Dermis microvascular lymphatic vessel endothelial cell (primary cell): ENCODE results near the gene LMF2. TPM values are rescaled to one million over a fixed set of nuclear protein-coding genes. Genes with fewer than 3 reads are reported as not detected.
"Not testable (repeated sequence)": the region's sequence is repeated elsewhere in the genome, so short reads cannot be mapped to it uniquely, and the experiment has no call there.

Experiments used
- DNase-seq, 2 donors: peaks; one replicate each; pipeline versions ENCODE4 v3.0.0 to v3.0.0-alpha.2; 2010; ENCODE audit warnings: low read depth in 2 of 2
- total RNA-seq: library from RNA; depleted of rRNA; stranded (reverse); fragments of >200 nt; gene quantifications from 2 replicates; pipeline ENCODE4 v1.2.1, GENCODE V29; 2014

The LMF2 gene, protein sequence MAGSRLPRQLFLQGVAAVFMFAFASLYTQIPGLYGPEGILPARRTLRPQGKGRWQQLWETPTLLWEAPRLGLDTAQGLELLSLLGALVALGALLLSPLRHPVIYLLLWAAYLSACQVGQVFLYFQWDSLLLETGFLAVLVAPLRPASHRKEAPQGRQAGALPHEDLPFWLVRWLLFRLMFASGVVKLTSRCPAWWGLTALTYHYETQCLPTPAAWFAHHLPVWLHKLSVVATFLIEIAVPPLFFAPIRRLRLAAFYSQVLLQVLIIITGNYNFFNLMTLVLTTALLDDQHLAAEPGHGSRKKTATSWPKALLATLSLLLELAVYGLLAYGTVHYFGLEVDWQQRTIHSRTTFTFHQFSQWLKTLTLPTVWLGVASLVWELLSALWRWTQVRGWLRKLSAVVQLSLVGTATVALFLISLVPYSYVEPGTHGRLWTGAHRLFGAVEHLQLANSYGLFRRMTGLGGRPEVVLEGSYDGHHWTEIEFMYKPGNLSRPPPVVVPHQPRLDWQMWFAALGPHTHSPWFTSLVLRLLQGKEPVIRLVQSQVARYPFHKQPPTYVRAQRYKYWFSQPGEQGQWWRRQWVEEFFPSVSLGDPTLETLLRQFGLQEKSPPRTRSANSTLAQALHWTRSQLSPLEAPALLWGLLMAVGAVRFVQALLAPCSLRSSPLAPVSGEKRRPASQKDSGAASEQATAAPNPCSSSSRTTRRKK
- 18.4 and 32.6 TPM in 2 replicates for total RNA-seq

DNA sequence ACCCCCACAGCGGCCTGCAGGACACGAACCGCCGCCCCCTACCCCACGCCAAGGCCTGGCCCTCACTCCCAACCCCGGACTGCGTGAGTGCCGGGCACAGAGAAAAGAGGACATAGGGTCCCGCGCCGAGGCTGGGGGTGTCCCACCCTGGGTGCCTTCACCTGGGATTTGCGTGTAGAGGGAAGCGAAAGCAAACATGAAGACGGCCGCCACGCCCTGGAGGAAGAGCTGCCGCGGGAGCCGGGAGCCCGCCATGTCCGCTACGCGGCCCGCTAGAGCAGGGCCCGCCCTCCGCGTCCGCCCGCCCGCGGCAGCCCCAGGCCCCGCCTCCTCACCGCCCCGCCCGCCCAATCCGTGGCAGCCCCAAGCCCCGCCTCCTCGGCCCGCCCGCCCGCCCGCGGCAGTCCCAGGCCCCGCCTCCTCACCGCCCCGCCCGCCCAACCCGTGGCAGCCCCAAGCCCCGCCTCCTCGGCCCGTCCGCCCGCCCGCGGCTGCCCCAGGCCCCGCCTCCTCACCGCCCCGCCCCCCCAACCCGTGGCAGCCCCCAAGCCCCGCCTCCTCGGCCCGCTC, at the start of gene LMF2:
LMF2 (minus strand) TSS at position 282 of the 570 bp plus-strand sequence; CDS start at position 255, 27 bp downstream.
- peak in 1 of 2 donors; percentile 33 for DNase-seq

DNA sequence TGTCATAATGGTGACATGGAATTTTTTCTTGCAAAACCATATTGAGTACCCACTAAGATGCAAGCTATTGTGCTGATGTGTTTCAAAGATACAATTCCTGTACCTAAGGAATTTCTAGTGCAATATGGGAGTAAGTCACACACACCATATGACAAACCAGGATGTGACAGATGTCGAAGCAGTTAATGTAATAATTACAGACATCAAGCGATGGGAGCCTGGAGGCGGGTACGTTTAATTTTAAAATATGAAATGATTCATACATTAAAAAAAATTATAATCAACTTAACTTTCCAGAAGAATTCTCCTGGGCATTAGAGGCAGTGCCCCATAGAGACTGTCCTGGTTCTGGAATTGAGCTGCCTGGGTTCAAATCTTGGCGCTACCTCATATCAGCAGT, 49.2 kb upstream of the LMF2 start:
- no peak for DNase-seq

DNA sequence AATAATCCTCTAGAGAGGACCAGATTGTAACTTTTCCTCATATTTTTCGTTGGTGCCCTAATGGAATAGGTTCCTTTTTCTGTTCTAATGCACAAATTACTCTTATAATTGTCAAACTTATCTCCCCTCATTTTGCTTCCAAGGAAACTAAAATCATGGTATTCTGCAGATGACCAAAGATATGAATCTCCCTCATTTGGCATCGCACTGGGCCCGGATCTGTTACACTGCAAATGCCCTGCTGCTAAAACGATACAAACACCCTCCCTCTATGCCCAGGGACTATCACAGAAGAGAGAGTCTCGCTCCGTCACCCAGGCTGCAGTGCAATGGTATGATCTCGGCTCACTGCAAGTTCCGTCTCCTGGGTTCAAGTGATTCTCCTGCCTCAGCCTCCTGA, 45.8 kb upstream of the LMF2 start:
- no peak for DNase-seq

DNA sequence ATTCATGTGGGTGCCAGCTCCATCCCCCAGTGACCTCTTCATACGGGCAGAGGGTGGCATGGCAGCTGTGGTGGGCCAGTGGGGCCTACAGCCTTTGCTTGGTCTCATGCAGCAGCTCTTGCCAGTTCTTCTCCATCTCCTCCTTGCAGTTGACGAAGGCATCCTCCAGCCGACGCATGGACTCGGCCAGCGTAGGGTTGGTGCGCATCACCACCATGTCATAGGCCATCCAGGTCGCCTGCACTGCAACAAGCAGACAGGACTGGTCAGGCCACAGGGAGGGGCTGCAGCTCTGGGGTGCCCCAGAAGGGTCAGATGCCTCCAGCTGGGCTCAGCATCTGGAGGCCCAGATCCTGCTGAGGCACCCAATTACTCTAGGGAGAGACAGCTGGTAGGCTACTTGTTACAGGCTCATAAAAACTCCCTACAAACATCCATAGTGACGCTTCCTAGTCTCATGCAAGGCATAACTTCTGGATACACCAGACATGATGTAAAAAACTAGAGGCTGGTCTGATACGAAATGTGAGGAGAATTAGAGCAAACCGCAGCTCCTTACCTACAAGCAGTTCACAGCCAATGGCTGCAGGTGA, 43.8 kb upstream of the LMF2 start:
- DNase-seq: no peak

DNA sequence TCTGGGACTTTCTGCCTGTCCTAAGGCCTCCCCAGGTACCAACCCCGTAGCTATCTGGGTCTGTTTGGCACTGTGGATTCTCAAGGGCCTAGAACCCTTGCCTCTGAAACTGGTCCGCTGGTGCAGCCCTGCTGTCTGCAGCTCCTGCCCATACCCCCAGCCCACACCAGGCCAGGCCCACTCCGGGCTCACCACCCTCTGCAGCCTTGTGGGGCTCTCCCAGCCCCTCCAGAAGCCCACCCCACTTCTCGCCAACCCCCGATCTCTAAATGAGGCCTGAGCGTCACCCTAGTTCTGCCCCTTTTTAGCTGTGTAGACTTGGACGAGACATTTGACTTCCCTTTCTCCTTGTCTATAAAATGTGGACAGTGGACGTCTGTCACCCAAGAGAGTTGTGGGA, 42.9 kb upstream of the LMF2 start:
- DNase-seq: no peak

DNA sequence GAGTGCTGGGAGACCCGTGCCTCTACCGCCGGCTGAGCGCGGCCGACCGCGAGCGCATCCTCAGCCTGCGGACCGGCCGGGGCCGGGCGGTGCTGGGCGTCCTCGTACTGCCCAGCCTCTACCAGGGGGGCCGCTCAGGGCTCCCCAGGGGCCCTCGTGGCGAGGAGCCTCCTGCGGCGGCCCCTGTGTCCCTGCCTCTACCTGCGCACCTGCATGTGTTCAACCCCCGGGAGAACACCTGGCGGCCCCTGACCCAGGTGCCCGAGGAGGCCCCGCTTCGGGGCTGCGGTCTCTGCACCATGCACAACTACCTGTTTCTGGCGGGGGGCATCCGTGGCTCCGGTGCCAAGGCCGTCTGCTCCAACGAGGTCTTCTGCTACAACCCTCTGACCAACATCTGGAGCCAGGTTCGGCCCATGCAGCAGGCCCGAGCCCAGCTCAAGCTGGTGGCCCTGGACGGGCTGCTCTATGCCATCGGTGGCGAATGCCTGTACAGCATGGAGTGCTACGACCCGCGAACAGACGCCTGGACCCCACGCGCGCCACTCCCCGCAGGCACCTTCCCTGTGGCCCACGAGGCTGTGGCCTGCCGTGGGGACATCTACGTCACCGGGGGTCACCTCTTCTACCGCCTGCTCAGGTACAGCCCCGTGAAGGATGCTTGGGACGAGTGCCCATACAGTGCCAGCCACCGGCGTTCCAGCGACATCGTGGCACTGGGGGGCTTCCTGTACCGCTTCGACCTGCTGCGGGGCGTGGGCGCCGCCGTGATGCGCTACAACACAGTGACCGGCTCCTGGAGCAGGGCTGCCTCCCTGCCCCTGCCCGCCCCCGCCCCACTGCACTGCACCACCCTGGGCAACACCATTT, 41.7 kb upstream of the LMF2 start:
- no peak for DNase-seq

DNA sequence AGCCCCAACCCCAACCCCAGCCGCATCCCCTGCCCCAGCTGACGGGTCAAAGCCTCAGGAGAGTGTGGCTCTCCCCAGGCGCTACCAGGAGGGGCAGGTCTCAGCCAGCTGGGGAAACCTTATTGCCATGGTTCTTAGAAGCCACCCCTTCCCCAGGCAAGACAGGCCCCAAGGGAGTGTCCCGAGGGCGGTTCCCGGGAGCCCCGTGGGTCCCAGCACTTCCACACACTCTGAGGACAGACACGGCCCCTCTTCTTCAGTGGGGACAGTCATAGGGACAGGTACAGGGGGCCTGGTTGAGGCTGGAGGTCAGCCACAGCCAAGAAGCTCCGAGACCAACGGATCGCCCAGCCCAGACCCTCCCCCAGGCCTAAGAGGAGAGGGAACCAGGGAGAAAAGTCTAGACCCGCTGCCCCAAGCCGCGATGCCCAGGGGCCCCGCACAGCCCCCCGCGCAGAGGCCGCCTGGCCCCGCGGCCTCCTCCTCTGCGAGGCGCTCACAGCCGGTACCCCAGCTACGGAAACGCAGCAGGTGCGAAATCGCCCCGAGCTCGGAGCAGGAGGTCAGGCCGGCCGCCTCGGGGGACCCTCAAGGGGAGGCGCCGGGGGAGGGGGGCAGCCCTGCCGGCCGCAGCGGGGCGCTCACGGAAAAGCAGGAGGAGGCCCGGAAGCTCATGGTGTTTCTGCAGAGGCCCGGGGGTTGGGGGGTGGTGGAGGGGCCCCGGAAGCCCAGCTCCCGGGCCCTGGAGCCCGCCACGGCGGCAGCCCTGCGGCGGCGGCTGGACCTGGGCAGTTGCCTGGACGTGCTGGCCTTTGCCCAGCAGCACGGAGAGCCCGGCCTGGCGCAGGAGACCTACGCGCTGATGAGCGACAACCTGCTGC, 40.8 kb upstream of the LMF2 start:
- DNase-seq: no peak

DNA sequence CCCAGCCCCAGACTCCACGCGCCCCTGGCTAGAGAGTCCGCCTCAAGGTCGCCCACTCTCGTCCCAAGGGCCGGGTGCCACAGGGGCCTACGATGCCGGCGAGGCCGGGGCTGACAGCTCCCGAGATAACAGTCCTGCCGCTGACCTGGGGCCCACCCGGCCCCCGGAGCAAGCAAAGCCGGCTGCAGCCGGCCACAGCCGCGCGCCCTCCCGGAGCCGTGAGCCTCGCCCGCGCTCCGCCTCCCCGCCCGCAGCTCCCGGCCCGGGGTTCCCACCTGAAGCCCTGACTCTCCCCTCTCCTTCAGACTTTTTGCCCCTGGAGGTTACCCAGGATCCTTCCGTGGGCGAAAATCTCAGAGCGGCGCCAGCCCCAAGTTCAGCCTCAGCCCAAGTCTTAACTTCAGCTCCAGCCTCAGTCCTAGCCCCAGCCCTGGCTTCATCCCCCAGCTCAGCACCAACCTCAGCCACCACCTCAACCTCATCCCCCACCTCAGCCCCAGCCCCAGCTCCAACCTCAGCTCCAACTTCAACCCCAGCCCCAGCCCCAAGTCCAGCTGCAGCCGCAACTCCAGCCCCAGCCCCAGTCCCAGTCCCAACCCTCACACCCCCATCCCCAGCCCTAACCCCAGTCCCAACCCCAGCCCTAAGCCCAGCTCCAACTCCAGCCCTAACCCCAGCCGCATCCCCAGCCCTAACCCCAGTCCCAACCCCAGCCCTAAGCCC, 39.9 kb upstream of the LMF2 start:
- DNase-seq: no peak

DNA sequence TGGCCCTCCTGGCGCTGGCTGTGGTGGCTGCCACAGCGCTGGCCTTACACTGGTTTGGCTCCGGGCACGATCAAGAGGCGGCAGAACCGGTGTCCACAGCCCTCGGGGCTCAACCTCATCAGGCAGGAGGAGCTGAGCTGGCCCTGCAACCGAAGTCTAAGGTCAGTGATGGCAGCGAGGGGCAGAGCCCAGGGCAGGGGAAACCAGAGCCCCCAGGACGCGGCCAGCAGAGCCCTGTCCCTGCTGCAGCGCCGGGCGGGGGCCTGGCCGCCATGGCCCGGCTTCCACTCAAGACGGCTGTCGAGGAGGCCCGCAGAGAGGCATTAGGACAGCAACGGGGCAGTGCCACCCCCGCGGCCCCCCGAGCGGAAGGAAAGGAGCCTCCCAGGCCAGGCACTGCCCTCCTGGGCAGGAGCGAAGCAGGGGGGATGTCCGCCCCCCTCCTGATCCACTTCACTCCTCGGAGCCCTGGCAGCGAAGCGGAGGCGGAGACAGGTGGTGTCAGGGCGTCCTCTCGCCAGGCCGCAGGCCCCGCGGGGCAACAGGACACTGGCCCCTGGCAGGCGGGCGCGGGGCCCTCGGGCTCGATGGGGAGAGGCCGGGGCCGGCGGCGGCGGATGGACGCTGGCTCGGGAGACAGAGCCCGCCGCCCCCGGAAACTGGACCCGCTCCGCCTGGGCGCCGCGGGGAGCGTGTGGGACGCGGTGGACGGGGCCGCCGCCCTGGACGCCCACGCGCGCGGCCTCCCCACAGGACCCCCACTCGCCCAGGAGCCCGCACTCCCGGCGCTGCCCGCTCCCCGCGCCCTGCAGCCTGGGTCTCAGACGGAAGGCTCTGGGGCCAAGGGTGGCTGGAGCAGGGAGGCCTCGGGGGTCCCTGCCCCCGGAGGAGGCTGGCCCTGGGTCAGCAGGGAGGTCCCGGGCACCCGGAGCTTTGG, 39.1 kb upstream of the LMF2 start:
- DNase-seq: no peak

DNA sequence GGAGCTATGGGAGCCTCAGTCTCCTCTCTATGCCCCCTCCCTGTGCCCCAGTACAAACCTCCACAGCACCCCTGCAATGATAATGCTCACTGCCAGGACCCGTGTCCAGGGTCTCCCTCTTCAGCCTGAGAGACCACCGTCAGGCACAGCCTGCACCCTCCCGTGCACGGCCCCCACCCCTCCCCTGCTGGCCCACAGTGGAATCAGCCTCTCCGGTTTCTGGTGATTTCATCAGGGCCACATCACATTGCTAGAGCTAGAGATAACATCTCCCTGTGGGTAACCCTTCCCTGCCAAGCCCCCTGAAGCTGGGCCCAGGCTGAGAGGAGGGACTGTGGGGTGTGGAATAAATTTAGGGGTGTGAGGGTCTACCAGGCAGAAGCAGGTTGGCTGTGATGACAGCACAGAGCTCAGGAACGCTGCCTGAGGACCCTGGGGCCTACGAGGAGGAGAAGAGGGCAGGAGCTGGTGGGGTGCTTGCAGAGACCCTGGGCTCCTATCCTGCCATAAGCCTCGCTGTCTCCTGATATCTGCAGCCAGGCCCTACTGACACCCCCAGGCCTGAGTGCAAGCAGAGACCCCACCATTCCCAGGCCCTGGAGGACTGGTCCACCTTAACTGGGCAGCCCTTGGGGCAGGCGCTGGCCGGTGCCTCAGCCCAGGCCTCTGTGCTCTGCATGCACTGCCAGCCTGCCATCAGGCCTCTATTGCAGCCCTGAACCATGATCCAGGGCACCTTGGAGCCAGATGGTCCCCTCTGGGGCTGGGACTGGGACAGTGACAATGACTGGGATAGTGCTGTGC, 38.2 kb upstream of the LMF2 start, which contains the start of gene KLHDC7B:
KLHDC7B (plus strand) TSS at position 378 of the 804 bp plus-strand sequence; CDS start at position 723, 345 bp downstream.
- no peak for DNase-seq

DNA sequence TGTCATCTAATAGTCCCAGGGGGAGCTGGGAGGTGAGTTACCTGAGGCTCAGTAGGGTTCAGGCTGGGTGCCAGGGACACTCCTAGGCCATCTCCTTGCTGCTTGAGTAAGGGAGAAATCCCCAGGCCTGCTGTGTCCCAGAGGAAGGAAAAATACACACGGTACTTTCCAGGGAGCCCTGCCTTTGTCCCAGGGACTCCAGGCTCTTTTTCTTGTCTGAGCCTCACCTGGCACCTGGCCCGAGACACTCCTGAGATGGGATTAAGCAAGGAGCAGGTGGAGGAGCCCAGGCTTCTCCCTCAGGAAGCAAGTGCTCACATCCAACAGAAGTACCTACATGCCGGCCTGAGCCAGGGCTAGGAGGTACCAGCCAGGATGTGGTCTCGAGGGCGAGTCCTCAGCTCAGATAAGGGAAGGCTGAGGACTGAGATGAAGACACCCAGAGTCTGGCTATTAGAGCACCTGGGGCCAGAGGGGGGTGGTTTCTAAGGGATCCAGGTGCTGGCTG, 37.3 kb upstream of the LMF2 start:
- DNase-seq: no peak

DNA sequence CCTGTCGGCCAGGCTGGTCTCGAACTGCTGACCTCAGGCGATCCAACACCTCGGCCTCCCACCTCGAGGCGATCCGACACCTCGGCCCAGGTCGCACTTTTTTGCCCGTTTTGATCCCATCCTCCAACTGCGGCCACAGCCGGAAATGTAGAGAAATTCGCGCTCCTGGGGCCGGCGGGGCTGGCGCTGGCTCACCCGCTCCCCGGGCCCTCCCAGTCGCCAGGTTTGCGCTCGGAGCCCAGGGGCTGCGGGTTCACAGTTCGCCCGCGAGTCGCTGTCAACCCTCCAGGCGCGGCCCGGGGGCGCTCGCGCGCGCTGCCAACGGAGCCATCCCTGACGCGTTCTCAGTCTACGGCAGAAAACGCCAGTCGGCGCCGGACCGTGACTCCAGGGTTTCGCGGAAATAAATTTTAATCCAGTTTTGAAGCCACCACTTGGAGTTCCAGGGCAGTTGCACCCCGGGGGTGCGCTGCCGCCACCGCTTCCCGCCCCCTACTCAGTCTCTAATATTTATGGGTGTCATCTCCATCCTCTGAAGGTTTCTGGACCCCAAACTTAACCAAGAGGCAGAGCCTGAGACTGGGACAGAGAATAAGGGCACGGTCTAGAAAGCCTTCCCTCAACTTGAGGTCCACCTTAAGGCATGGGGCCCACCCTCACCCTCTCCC, 36.7 kb upstream of the LMF2 start:
- peak in 1 of 2 donors; percentile 72 for DNase-seq

DNA sequence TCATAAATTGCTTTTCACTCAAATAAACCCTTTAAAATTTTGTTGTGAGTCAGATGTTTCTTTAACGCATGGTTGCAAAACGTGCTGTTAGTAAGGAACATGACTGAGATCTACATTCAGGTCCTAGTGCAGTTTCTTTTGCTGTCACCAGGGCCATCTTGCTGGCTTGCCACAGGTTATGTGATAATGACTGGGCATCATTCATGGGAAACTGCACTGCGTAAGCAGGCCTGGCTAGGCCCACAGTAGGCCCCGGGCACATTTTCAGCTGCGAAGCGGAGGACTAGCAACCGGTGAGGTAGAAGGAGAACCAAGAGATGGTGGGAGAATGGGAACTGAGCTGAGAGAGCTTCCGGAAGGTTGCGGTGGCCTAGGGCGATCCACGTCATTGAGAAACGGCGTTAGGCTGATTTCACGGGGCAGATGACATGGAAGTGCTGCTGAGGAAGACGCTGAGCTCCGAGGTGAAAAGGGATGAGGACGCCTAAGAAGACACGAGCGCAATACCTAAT, 35.0 kb upstream of the LMF2 start:
- no peak for DNase-seq

DNA sequence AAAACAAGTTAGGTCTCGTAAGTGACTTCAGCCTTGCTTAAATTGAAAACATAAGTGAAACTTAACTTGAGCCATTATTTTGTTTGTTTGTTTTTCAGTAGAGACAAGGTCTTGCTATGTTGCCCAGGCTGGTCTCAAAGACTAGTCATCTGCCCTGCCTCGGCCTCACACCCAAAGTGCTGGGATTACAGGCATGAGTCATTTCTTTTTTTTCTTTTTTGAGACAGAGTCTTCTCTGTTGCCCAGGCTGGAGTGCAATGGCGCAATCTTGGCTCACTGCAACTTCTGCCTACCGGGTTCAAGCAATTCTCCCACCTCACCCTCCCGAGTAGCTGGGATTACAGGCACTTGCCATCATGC, 34.1 kb upstream of the LMF2 start:
- DNase-seq: not testable (repeated sequence)

DNA sequence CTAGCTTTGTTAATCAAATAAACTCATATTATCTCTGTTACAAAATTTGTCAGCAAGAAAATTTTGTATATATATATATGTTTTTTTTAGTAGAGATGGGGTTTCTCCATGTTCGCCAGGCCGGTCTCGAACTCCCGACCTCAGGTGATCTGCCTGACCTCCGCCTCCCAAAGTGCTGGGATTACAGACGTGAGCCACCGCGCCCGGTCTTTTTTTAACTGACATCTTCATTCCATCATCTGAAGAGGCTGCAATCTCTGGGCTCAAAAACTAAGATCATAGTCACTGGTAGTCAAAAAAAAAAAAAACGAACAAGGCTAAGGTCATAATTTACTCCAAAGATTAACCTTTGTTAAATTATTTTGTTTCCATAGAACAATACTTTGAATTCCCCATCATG, 32.9 kb upstream of the LMF2 start:
- no peak for DNase-seq

DNA sequence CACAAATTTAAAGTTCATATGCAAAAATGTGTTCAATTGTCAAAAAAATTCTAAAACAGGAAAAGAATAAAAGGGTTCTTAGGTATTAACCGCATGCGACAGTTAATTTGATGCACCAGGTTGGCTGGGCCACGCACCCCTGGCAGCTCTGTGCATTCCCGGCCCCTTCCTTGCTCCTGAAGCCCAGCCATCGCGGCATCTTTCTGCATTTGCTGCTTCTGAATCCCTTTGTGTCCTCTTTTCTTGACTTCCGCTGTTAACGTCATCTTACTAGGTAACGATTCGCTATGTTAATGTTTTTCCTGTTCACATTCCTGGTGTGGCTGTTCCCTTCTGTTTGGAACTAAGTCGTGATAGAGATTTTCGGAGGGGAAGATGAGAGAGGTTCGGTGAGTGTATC, 30.3 kb upstream of the LMF2 start:
- no peak for DNase-seq

DNA sequence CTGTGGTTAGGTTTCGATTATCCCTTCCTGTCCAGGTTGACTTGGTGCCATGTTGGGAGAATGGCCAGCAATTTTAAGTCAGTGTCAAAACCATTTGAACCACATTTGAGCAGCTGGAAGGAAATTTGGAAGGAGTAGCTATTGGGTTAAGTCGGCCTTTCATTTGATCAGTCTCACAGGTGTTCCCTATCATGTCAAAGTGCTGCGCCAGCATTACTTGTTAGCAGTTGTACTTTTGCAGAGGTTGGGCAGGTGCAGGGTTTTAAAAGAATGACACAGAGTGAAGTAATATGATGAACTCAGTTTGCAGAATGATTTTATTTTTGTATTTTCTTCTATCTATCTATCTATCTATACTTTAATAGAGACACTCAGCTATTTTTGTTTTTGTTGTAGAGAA, 28.7 kb upstream of the LMF2 start:
- DNase-seq: no peak
